Tibial nerve (tissue), 4 donors: Measurements from ENCODE around the gene CACNA1A. TPM values are rescaled to one million over a fixed set of nuclear protein-coding genes. Genes with fewer than 3 reads are reported as not detected.
"Not testable (repeated sequence)": the region's sequence is repeated elsewhere in the genome, so short reads cannot be mapped to it uniquely, and the experiment has no call there.

ENCODE experiments used
- DNase-seq, 2 donors: peaks; one replicate each; pipeline ENCODE4 v3.0.0-alpha.2; 2019; ENCODE audit warnings: low spot score in 2 of 2
- H3K27ac ChIP-seq, 4 donors: fragments of 200-600 bp; sonication (generic) in 3 of 4; one replicate each; pipeline ENCODE4 v1.5.1; 2017 to 2019; ENCODE audit warnings: mild to moderate bottlenecking in 1 of 4
- H3K27me3 ChIP-seq, 2 donors: fragments of 200-600 bp; sonication (generic) in 1 of 2; one replicate each; pipeline versions ENCODE4 v1.5.1 to v1.6.0; 2017 to 2019
- H3K36me3 ChIP-seq, 3 donors: fragments of 200-600 bp; sonication (generic); one replicate each; pipeline ENCODE4 v1.5.1; 2018 to 2019
- H3K4me1 ChIP-seq, 4 donors: fragments of 200-600 bp; sonication (generic) in 3 of 4; one replicate each; pipeline ENCODE4 v1.5.1; 2017 to 2019
- H3K4me3 ChIP-seq, 4 donors: fragments of 200-600 bp; sonication (generic) in 3 of 4; one replicate each; pipeline ENCODE4 v1.5.1; 2017 to 2019; ENCODE audit warnings: mild to moderate bottlenecking in 1 of 4, moderate library complexity in 1 of 4
- H3K9me3 ChIP-seq, 4 donors: fragments of 200-600 bp; sonication (generic) in 3 of 4; one replicate each; pipeline ENCODE4 v1.5.1; 2017 to 2019
- EP300 ChIP-seq, 2 donors: sonication (generic); formaldehyde crosslinking; IDR thresholded peaks; one replicate each; pipeline ENCODE4 v1.6.1; 2017; ENCODE audit warnings: antibody characterized with exemption in 2 of 2, mild to moderate bottlenecking in 1 of 2
- POLR2A ChIP-seq, 2 donors: fragments of 450-650 bp; IDR thresholded peaks; one replicate each; pipeline ENCODE4 v1.6.1; 2017; ENCODE audit warnings: antibody characterized with exemption in 2 of 2, mild to moderate bottlenecking in 2 of 2, moderate library complexity in 2 of 2
- WGBS, 2 donors: methylation state at CpG; one replicate each; pipeline ENCODE4 v1.1.5; 2018; 5-methylcytosine and 5-hydroxymethylcytosine counted together
- total RNA-seq, 4 donors: library from RNA; depleted of rRNA; stranded (reverse); fragments of >200 nt; gene quantifications; one replicate each; pipeline ENCODE4 v1.1.0, GENCODE V29; 2016
- TF ChIP-seq, protein P1 (sequence below), 5 experiments: fragments of 200-600 bp in 3 of 5; fragments of 450-650 bp in 2 of 5; sonication (generic) in 3 of 5; IDR thresholded peaks; one replicate each; pipeline ENCODE4 v1.5.1; 2016 to 2019; ENCODE audit warnings: antibody characterized with exemption in 5 of 5, mild to moderate bottlenecking in 3 of 5, moderate library complexity in 2 of 5

CACNA1A gene
- total RNA-seq, 4 donors from 2014 or later: 4.0 to 10.2 (median 9.3) TPM

DNA sequence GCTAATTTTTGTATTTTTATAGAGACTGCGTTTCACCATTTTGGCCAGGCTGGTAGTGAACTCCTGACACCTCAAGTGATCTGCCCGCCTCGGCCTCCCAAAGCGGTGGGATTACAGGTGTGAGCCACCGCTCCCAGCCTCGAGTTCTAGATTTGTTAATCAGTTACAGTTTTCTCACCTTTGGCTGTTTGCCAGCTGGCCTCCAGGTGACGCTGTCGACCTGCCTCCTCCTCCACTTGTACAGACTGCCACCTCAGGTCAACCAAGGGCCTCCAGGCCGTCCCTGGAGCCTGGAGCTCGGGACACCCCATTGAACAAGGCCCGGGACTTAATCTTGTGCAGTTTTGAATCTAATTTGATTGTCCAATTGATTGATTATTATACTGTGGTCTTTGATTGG lies 310.6 kb downstream of the CACNA1A start:
- Histone ChIP-seq H3K27me3 (no peaks in the 10 kb centered on the region), H3K36me3 (no peaks in the 10 kb centered on the region), H3K9me3 (no peaks in the 10 kb centered on the region), H3K4me1 (no peaks in the 10 kb centered on the region), H3K4me3 (no peak overlapping the region), H3K27ac (no peak overlapping the region)
- 61 to 75% methylated on average over 11 of the region's 11 CpGs for WGBS, 2 donors
- TF ChIP-seq POLR2A (IDR thresholded peaks at IDR 0.05): no peak
- TF ChIP-seq, protein P1, sequence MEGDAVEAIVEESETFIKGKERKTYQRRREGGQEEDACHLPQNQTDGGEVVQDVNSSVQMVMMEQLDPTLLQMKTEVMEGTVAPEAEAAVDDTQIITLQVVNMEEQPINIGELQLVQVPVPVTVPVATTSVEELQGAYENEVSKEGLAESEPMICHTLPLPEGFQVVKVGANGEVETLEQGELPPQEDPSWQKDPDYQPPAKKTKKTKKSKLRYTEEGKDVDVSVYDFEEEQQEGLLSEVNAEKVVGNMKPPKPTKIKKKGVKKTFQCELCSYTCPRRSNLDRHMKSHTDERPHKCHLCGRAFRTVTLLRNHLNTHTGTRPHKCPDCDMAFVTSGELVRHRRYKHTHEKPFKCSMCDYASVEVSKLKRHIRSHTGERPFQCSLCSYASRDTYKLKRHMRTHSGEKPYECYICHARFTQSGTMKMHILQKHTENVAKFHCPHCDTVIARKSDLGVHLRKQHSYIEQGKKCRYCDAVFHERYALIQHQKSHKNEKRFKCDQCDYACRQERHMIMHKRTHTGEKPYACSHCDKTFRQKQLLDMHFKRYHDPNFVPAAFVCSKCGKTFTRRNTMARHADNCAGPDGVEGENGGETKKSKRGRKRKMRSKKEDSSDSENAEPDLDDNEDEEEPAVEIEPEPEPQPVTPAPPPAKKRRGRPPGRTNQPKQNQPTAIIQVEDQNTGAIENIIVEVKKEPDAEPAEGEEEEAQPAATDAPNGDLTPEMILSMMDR (IDR thresholded peaks at IDR 0.05): peak in 1 of 5 experiments; percentile 42
- DNase-seq: no peak

GRCh38 chr19:13190781-13191540 lies 315.3 kb downstream of the CACNA1A start:
- no peak for DNase-seq
- Histone ChIP-seq H3K27me3 (no peaks in the 10 kb centered on the region), H3K9me3 (no peaks in the 10 kb centered on the region), H3K27ac (no peak overlapping the region), H3K4me1 (no peaks in the 10 kb centered on the region), H3K36me3 (no peaks in the 10 kb centered on the region), H3K4me3 (no peak overlapping the region)
- TF ChIP-seq EP300 (IDR thresholded peaks at IDR 0.05): no peak
- TF ChIP-seq, protein P1 (IDR thresholded peaks at IDR 0.05): no peak
- TF ChIP-seq POLR2A (IDR thresholded peaks at IDR 0.05): no peak
- WGBS, 2 donors: 78% methylated on average over 19 of the region's 19 CpGs

DNA sequence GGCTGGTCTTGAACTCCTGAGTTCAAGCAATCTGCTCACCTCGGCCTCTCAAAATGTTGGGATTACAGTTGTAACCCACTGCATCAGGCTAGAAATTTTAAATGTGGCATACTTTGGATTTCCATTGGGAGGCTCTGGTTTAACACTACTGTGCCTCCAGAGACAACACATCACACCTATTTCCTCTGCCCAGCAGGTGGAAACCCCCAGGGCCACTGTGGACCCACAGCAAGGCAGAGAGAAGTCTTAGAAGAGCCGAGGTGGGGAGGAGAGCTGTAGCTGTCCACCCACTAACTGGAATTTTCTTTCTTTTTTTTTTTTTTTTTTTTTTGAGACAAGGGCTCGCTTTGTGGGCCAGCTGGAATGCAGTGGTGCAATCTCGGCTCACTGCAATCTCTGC lies 316.7 kb downstream of the CACNA1A start:
- WGBS, 2 donors: 59 to 61% methylated on average over 4 of the region's 4 CpGs
- H3K27ac ChIP-seq: no peak overlapping the region
- DNase-seq: no peak
- H3K4me1 ChIP-seq: no peaks in the 10 kb centered on the region
- TF ChIP-seq, protein P1 (IDR thresholded peaks at IDR 0.05): no peak
- no peaks in the 10 kb centered on the region for H3K27me3 ChIP-seq
- H3K9me3 ChIP-seq: no peaks in the 10 kb centered on the region
- H3K36me3 ChIP-seq: no peaks in the 10 kb centered on the region
- no peak overlapping the region for H3K4me3 ChIP-seq

GRCh38 chr19:13187419-13187818 lies 318.9 kb downstream of the CACNA1A start:
- H3K9me3 ChIP-seq: no peaks in the 10 kb centered on the region
- H3K4me1 ChIP-seq: peaks cover 0 to under 1% (median 0%) of the 10 kb centered on the region in 4 donors
- no peak for DNase-seq
- H3K27ac ChIP-seq: no peak overlapping the region
- TF ChIP-seq, protein P1 (IDR thresholded peaks at IDR 0.05): no peak
- TF ChIP-seq POLR2A (IDR thresholded peaks at IDR 0.05) (no peak), EP300 (IDR thresholded peaks at IDR 0.05) (no peak)
- H3K4me3 ChIP-seq: no peak overlapping the region
- 93 to 95% methylated on average over 4 of the region's 4 CpGs for WGBS, 2 donors
- no peaks in the 10 kb centered on the region for H3K36me3 ChIP-seq
- no peaks in the 10 kb centered on the region for H3K27me3 ChIP-seq

DNA sequence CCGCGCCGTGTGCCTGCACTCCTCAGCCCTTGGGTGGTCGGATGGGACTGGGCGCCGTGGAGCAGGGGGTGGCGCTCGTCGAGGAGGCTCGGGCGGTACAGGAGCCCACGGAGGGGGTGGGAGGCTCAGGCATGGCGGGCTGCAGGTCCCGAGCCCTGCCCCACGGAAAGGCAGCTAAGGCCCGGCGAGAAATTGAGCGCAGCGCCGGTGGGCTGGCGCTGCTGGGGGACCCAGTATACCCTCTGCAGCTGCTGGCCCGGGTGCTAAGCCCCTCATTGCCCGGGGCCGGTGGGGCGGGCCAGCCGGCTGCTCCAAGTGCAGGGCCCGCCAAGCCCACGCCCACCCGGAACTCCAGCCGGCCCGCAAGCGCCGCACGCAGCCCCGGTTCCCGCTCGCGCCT lies 319.6 kb downstream of the CACNA1A start:
- H3K36me3 ChIP-seq, DNase-seq, H3K27ac ChIP-seq, H3K9me3 ChIP-seq, H3K4me1 ChIP-seq, H3K27me3 ChIP-seq, H3K4me3 ChIP-seq: not testable (repeated sequence)
- 95 to 97% methylated on average over 34 to 36 of the region's 38 CpGs for WGBS, 2 donors

GRCh38 chr19:13185763-13186657 lies 320.3 kb downstream of the CACNA1A start:
- 70% methylated on average over 22 of the region's 22 CpGs for WGBS, 2 donors
- not testable (repeated sequence) for H3K27me3 ChIP-seq, H3K9me3 ChIP-seq, H3K27ac ChIP-seq, DNase-seq, H3K36me3 ChIP-seq, H3K4me3 ChIP-seq
- H3K4me1 ChIP-seq: peaks cover 0 to 14% (median 9%) of the 10 kb centered on the region in 4 donors

GRCh38 chr19:13184926-13185325 lies 321.4 kb downstream of the CACNA1A start:
- H3K4me1 ChIP-seq: peaks cover 0 to 14% (median 9%) of the 10 kb centered on the region in 4 donors
- H3K27me3 ChIP-seq, H3K36me3 ChIP-seq, H3K9me3 ChIP-seq, H3K4me3 ChIP-seq, DNase-seq, H3K27ac ChIP-seq: not testable (repeated sequence)
- WGBS, 2 donors: 58 to 61% methylated on average over 18 to 22 of the region's 23 CpGs
